HepG2 (cell line): Measurements from ENCODE around the gene HPD. TPM values are rescaled to one million over a fixed set of nuclear protein-coding genes. Genes with fewer than 3 reads are reported as not detected.

Experiments used
- CBX2 ChIP-seq, 2 experiments: fragments of 200-600 bp in 1 of 2; sonication (generic); formaldehyde crosslinking in 1 of 2; IDR thresholded peaks; 2 replicates each; pipeline versions ENCODE4 v1.7.0 to v1.8.1; 2018 to 2022; ENCODE audit warnings: low read depth in 2 of 2, low read length in 1 of 2, mild to moderate bottlenecking in 1 of 2, missing genetic modification reagents in 1 of 2
- PAWR ChIP-seq: sonication (generic); formaldehyde crosslinking; IDR thresholded peaks from 2 replicates; pipeline ENCODE4 v1.4.0; 2020; ENCODE audit warnings: missing genetic modification reagents, mild to moderate bottlenecking, borderline replicate concordance
- PCBP2 ChIP-seq: fragments of 200-400 bp; formaldehyde crosslinking; optimal IDR thresholded peaks from 2 replicates; pipeline ENCODE3; 2018; ENCODE audit warnings: low read length, low read depth; ENCODE audit not compliant: poor library complexity, severe bottlenecking
- POGZ ChIP-seq: sonication (generic); formaldehyde crosslinking; IDR thresholded peaks from 2 replicates; pipeline ENCODE4 v1.4.0; 2020; ENCODE audit warnings: mild to moderate bottlenecking, missing genetic modification reagents
- ZBED4 ChIP-seq: sonication (generic); formaldehyde crosslinking; IDR thresholded peaks from 2 replicates; pipeline ENCODE4 v1.4.0; 2020; ENCODE audit warnings: missing genetic modification reagents, borderline replicate concordance
- ZKSCAN5 ChIP-seq: sonication (generic); formaldehyde crosslinking; IDR thresholded peaks from 2 replicates; pipeline ENCODE4 v1.5.1; 2020; ENCODE audit warnings: mild to moderate bottlenecking, missing genetic modification reagents
- ZNF224 ChIP-seq: sonication (generic); formaldehyde crosslinking; IDR thresholded peaks from 2 replicates; pipeline ENCODE4 v1.5.0; 2020; ENCODE audit warnings: mild to moderate bottlenecking, missing genetic modification reagents
- ZNF225 ChIP-seq: sonication (generic); formaldehyde crosslinking; IDR thresholded peaks from 2 replicates; pipeline ENCODE4 v1.4.0; 2020; ENCODE audit warnings: mild to moderate bottlenecking, missing genetic modification reagents
- ZNF350 ChIP-seq: sonication (generic); formaldehyde crosslinking; IDR thresholded peaks from 2 replicates; pipeline ENCODE4 v1.4.0; 2020; ENCODE audit warnings: mild to moderate bottlenecking, low read depth, missing genetic modification reagents, borderline replicate concordance
- polyA plus RNA-seq, 8 experiments: library from polyadenylated mRNA; depleted of rRNA in 3 of 8; stranded (reverse) in 7 of 8; unstranded in 1 of 8; fragments of >200 nt; fragmentation: Illumina TruSeq in 4 of 8; extraction: Trizol in 4 of 8; gene quantifications; 2 replicates each; pipeline versions ENCODE4 v1.2.1 to v1.2.3, GENCODE V29; 2011 to 2016; ENCODE audit warnings: low read depth in 4 of 8, missing spikeins in 1 of 8, mixed read lengths in 1 of 8; ENCODE audit not compliant: insufficient read depth in 1 of 8
- total RNA-seq, 5 experiments: library from RNA; depleted of rRNA; stranded (reverse); fragments of >200 nt; fragmentation: Illumina TruSeq; extraction: Trizol; gene quantifications; 2 replicates each; pipeline ENCODE4 v1.2.3, GENCODE V29; 2016; ENCODE audit warnings: low read depth in 1 of 5
- TF ChIP-seq, protein P1 (sequence below): sonication (generic); formaldehyde crosslinking; IDR thresholded peaks from 2 replicates; pipeline ENCODE4 v1.4.0; 2020; ENCODE audit warnings: missing genetic modification reagents
- TF ChIP-seq, protein P2 (sequence below): sonication (generic); formaldehyde crosslinking; IDR thresholded peaks from 2 replicates; pipeline ENCODE4 v1.4.0; 2020; ENCODE audit warnings: missing genetic modification reagents

Gene HPD
- total and polyA plus RNA-seq, 2 of the 13 experiments (the other 11 are each of a cell fraction or from before 2014, with no cell fraction given) = 120 to 195 TPM

GRCh38 chr12:121888478-121889273, 30.0 kb upstream of the HPD start, which contains the start of gene PSMD9 (continued):
- TF ChIP-seq, protein P1, sequence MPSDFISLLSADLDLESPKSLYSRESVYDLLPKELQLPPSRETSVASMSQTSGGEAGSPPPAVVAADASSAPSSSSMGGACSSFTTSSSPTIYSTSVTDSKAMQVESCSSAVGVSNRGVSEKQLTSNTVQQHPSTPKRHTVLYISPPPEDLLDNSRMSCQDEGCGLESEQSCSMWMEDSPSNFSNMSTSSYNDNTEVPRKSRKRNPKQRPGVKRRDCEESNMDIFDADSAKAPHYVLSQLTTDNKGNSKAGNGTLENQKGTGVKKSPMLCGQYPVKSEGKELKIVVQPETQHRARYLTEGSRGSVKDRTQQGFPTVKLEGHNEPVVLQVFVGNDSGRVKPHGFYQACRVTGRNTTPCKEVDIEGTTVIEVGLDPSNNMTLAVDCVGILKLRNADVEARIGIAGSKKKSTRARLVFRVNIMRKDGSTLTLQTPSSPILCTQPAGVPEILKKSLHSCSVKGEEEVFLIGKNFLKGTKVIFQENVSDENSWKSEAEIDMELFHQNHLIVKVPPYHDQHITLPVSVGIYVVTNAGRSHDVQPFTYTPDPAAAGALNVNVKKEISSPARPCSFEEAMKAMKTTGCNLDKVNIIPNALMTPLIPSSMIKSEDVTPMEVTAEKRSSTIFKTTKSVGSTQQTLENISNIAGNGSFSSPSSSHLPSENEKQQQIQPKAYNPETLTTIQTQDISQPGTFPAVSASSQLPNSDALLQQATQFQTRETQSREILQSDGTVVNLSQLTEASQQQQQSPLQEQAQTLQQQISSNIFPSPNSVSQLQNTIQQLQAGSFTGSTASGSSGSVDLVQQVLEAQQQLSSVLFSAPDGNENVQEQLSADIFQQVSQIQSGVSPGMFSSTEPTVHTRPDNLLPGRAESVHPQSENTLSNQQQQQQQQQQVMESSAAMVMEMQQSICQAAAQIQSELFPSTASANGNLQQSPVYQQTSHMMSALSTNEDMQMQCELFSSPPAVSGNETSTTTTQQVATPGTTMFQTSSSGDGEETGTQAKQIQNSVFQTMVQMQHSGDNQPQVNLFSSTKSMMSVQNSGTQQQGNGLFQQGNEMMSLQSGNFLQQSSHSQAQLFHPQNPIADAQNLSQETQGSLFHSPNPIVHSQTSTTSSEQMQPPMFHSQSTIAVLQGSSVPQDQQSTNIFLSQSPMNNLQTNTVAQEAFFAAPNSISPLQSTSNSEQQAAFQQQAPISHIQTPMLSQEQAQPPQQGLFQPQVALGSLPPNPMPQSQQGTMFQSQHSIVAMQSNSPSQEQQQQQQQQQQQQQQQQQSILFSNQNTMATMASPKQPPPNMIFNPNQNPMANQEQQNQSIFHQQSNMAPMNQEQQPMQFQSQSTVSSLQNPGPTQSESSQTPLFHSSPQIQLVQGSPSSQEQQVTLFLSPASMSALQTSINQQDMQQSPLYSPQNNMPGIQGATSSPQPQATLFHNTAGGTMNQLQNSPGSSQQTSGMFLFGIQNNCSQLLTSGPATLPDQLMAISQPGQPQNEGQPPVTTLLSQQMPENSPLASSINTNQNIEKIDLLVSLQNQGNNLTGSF (CRISPR knock-in tag) = no peak; the same call in 1 of the 2 replicates
- TF ChIP-seq PCBP2 = no peak
- peak; percentile 66; the same call in 1 of the 2 replicates for TF ChIP-seq ZKSCAN5 (CRISPR knock-in tag)
- TF ChIP-seq, protein P2, sequence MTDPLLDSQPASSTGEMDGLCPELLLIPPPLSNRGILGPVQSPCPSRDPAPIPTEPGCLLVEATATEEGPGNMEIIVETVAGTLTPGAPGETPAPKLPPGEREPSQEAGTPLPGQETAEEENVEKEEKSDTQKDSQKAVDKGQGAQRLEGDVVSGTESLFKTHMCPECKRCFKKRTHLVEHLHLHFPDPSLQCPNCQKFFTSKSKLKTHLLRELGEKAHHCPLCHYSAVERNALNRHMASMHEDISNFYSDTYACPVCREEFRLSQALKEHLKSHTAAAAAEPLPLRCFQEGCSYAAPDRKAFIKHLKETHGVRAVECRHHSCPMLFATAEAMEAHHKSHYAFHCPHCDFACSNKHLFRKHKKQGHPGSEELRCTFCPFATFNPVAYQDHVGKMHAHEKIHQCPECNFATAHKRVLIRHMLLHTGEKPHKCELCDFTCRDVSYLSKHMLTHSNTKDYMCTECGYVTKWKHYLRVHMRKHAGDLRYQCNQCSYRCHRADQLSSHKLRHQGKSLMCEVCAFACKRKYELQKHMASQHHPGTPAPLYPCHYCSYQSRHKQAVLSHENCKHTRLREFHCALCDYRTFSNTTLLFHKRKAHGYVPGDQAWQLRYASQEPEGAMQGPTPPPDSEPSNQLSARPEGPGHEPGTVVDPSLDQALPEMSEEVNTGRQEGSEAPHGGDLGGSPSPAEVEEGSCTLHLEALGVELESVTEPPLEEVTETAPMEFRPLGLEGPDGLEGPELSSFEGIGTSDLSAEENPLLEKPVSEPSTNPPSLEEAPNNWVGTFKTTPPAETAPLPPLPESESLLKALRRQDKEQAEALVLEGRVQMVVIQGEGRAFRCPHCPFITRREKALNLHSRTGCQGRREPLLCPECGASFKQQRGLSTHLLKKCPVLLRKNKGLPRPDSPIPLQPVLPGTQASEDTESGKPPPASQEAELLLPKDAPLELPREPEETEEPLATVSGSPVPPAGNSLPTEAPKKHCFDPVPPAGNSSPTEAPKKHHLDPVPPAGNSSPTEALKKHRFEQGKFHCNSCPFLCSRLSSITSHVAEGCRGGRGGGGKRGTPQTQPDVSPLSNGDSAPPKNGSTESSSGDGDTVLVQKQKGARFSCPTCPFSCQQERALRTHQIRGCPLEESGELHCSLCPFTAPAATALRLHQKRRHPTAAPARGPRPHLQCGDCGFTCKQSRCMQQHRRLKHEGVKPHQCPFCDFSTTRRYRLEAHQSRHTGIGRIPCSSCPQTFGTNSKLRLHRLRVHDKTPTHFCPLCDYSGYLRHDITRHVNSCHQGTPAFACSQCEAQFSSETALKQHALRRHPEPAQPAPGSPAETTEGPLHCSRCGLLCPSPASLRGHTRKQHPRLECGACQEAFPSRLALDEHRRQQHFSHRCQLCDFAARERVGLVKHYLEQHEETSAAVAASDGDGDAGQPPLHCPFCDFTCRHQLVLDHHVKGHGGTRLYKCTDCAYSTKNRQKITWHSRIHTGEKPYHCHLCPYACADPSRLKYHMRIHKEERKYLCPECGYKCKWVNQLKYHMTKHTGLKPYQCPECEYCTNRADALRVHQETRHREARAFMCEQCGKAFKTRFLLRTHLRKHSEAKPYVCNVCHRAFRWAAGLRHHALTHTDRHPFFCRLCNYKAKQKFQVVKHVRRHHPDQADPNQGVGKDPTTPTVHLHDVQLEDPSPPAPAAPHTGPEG (CRISPR knock-in tag) = no peak; the same call in 1 of the 2 replicates
- TF ChIP-seq PAWR = peak; percentile 94; the same call in 1 of the 2 replicates
- peak; percentile 47; the same call in 1 of the 2 replicates for TF ChIP-seq ZNF225 (CRISPR knock-in tag)
- TF ChIP-seq ZNF224 = peak; percentile 39; the same call in 1 of the 2 replicates
- peak; percentile 87 for TF ChIP-seq ZBED4 (CRISPR knock-in tag)
- TF ChIP-seq ZNF350 (CRISPR knock-in tag) = peak; percentile 99
- no peak for TF ChIP-seq CBX2 (IDR thresholded peaks at IDR 0.05; ENCODE audit: low read depth, low read length)
- no peak for TF ChIP-seq CBX2 (CRISPR knock-in tag; IDR thresholded peaks at IDR 0.05; ENCODE audit: low read depth)
- TF ChIP-seq POGZ (CRISPR knock-in tag) = peak; percentile 97
